ENCODE data around the gene HOXA5. TPM values are rescaled to one million over a fixed set of nuclear protein-coding genes. Genes with fewer than 3 reads are reported as not detected.

The HOXA5 gene
- total RNA-seq, 1 donor from 2014 or later, result 3.2 TPM

DNA sequence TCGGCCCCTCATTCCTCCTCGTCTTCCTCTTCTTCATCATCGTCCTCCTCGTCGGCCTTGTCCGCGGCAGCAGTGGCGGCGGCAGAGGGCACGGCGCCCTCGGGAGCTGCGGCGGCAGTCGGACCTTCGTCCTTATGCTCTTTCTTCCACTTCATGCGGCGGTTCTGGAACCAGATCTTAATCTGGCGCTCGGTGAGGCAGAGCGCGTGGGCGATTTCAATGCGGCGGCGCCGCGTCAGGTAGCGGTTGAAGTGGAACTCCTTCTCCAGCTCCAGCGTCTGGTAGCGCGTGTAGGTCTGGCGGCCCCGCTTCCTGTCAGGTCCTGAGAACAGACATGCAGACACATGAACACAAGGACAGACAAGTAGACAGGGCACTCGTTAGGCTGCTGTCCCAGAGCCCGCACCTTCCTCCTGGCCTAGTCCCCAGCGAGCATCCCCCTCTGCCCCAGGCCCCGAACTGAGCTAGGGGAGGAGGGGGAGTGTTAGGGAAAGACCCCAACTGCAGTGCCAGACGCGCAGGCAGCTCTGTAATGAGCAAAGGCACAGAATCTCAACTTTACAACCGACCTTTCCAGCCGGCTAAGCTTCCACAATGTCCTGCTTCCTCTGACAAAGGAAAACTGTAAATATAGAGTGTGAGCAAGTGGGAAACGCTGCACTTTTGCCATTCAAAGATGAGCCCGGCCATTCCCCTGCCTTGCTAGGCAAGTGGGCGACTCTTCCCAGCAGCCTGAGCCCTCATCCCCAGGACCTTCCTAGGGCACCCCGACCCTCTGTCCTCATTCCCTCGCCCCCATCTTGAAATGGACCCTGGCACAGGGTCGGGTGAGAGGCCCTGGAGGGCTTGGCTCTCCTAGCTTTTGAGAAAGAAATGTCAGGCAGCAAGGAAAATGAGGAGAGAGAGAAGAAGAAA, 11.7 kb upstream of the HOXA5 start:
- no peak for TF ChIP-seq CTCF (conservative IDR thresholded peaks at IDR 0.05)
- peaks cover 32% of the 10 kb centered on the region for H3K4me1 Mint-ChIP-seq
- peaks cover 100% of the 10 kb centered on the region for H3K27me3 Mint-ChIP-seq (ENCODE audit: low read depth)
- peak overlapping the region; percentile 92 for H3K27ac Mint-ChIP-seq (ENCODE audit: unreplicated experiment)
- peak overlapping the region; percentile 95 for H3K4me3 Mint-ChIP-seq
- H3K9me3 Mint-ChIP-seq, result no peaks in the 10 kb centered on the region
- H3K36me3 Mint-ChIP-seq (ENCODE audit: low read depth), result peaks cover 8% of the 10 kb centered on the region
- DNase-seq (ENCODE audit: low read depth, low spot score), result no peak

DNA sequence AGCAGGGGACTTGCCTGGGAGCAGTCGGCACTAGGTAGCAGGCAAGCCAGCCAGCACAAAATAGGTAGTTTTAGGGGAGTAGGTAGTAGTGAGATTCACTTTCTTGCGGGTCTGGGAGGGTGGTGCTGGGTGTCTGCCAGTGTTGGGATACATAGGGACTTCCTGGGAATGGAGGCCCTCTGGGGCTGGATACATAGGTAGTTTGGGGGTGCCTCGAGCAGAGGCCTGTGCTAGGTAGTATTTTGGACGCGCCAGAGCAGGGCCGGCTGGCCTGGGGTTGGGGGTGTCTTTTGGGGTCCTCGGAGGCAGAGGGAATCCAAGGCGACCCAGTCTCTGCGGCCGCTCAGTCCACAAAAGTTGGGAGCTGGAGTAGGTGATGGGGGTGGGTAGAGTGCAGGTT, 10.9 kb upstream of the HOXA5 start:
- Mint-ChIP-seq H3K4me3 (peak overlapping the region; percentile 64), H3K27me3 (ENCODE audit: low read depth) (peaks cover 100% of the 10 kb centered on the region), H3K27ac (ENCODE audit: unreplicated experiment) (no peak overlapping the region), H3K4me1 (peaks cover 32% of the 10 kb centered on the region), H3K36me3 (ENCODE audit: low read depth) (peaks cover 8% of the 10 kb centered on the region), H3K9me3 (no peaks in the 10 kb centered on the region)
- DNase-seq (ENCODE audit: low read depth, low spot score), result no peak
- TF ChIP-seq CTCF (conservative IDR thresholded peaks at IDR 0.05), result no peak

DNA sequence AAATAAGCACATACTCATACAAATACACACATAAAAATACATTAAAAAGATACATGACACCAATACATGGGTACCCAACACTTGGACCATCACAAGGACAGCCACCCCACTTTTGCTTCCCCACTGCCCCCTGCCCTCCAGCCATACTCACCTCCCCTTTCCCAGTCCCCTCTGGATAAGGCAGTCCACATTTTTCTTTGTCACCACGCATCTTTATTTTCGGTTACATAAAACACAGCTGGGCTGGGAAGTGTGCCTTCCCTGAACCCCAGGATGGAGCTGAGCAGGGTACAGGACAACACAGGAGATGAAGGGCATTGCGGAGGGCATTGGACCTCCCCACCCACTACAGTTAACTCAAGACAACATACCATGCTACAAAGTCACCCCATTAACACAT, 10.0 kb upstream of the HOXA5 start:
- Mint-ChIP-seq H3K27me3 (ENCODE audit: low read depth) (peaks cover 100% of the 10 kb centered on the region), H3K4me3 (peak overlapping the region; percentile 64), H3K27ac (ENCODE audit: unreplicated experiment) (no peak overlapping the region), H3K36me3 (ENCODE audit: low read depth) (peaks cover 8% of the 10 kb centered on the region), H3K4me1 (peaks cover 32% of the 10 kb centered on the region), H3K9me3 (no peaks in the 10 kb centered on the region)
- no peak for DNase-seq (ENCODE audit: low read depth, low spot score)
- TF ChIP-seq CTCF (conservative IDR thresholded peaks at IDR 0.05), result no peak

DNA sequence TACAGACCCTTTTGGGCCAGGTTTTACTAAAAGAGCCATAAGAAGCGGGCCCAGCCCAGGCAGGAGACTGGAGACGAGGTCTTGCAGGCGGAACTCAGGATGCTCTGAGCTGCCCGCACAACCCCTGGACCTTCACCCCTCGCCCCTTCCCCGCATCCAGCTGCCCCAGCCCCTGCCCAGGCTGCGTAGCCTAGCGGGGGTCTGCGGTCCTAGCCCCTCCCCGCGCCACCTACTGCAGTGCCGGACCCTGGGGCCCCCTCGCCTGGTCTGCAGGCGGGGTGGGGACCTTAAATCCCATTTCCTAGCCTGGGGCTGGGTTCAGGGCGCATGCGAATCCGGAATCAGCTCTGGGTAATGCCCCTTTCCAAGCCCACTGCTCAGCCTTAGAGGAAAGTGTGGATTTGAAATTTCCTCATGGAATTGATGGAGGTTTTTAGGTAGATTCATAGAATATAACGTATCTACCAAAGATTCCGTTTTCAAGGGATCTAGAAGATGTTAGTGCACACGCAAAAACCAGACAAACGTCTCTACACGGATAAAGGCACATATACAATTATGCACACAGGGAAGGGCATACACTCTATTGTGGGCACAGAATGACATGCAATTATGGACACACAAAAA, 9.4 kb upstream of the HOXA5 start:
- peaks cover 100% of the 10 kb centered on the region for H3K27me3 Mint-ChIP-seq (ENCODE audit: low read depth)
- no peak for TF ChIP-seq CTCF (conservative IDR thresholded peaks at IDR 0.05)
- H3K9me3 Mint-ChIP-seq, result no peaks in the 10 kb centered on the region
- H3K4me1 Mint-ChIP-seq, result peaks cover 31% of the 10 kb centered on the region
- peak overlapping the region; percentile 54 for H3K4me3 Mint-ChIP-seq
- no peak overlapping the region for H3K27ac Mint-ChIP-seq (ENCODE audit: unreplicated experiment)
- H3K36me3 Mint-ChIP-seq (ENCODE audit: low read depth), result peaks cover 5% of the 10 kb centered on the region
- DNase-seq (ENCODE audit: low read depth, low spot score), result no peak

- Mint-ChIP-seq H3K4me1 (peaks cover 28% of the 10 kb centered on the region), H3K27ac (ENCODE audit: unreplicated experiment) (peak within 1 kb of the TSS; percentile 80), H3K36me3 (ENCODE audit: low read depth) (peaks cover 5% of the 10 kb centered on the region), H3K4me3 (peak within 1 kb of the TSS; percentile 85), H3K9me3 (no peaks in the 10 kb centered on the region), H3K27me3 (ENCODE audit: low read depth) (peaks cover 100% of the 10 kb centered on the region)
- no peak for TF ChIP-seq CTCF (conservative IDR thresholded peaks at IDR 0.05)
- no peak for DNase-seq (ENCODE audit: low read depth, low spot score)
Observed at GRCh38 chr7:27151931-27152815, 8.7 kb upstream of the HOXA5 start, which contains the start of gene HOXA3. Gene HOXA3, minus strand, starts transcription at chr7:27152583. Its CDS starts 41,943 bp downstream, at chr7:27110640.
